Ishikawa (cell line): ENCODE measurements around the gene NOD2.

Experiments
- EGR1 ChIP-seq: IDR thresholded peaks from 2 replicates; pipeline ENCODE4 v1.6.1; 2012
- EP300 ChIP-seq: IDR thresholded peaks from 2 replicates; pipeline ENCODE4 v1.6.1; 2012; ENCODE audit warnings: borderline replicate concordance
- MAX ChIP-seq: IDR thresholded peaks from 2 replicates; pipeline ENCODE4 v1.6.1; 2012
- RAD21 ChIP-seq: IDR thresholded peaks from 2 replicates; pipeline ENCODE4 v1.6.1; 2012; ENCODE audit warnings: low read depth
- TAF1 ChIP-seq: IDR thresholded peaks from 2 replicates; pipeline ENCODE4 v1.6.1; 2012; ENCODE audit warnings: low read depth, mild to moderate bottlenecking
- YY1 ChIP-seq: IDR thresholded peaks from 2 replicates; pipeline ENCODE4 v1.6.1; 2012; ENCODE audit warnings: low read depth
- ZBTB7A ChIP-seq: IDR thresholded peaks from 2 replicates; pipeline ENCODE4 v1.6.1; 2012; ENCODE audit warnings: low read depth
- TF ChIP-seq, protein P1 (sequence below): IDR thresholded peaks from 2 replicates; pipeline ENCODE4 v1.6.1; 2012

DNA sequence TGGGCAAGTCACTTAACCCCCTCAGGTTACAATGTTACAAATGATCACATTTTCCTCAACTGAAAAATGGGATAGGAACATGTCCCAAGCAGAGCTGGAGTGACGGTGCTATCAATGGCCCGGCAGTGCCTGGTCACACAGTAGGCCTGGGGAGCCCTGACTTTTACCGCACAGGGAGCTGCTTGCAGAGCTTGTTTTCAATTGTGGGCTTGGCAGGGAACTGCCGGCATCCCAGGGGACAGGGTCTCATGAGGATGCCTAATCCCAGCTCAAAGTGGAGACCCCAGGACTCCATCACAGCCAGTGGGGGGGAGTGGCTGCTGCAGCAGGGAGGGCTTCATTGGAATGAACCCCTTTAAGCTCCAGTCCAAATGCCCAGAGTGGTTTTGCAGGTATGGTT, 23.7 kb upstream of the NOD2 start:
- no peak for TF ChIP-seq EGR1
- no peak for TF ChIP-seq YY1
- TF ChIP-seq TAF1, result no peak
- TF ChIP-seq, protein P1, sequence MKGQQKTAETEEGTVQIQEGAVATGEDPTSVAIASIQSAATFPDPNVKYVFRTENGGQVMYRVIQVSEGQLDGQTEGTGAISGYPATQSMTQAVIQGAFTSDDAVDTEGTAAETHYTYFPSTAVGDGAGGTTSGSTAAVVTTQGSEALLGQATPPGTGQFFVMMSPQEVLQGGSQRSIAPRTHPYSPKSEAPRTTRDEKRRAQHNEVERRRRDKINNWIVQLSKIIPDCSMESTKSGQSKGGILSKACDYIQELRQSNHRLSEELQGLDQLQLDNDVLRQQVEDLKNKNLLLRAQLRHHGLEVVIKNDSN, result no peak
- TF ChIP-seq ZBTB7A, result no peak
- TF ChIP-seq EP300, result no peak
- TF ChIP-seq MAX, result no peak
- TF ChIP-seq RAD21, result no peak
